GM13976 (cell line): ENCODE results near the gene PARK7.

Experiments
- DNase-seq: peaks from one replicate; pipeline ENCODE4 v3.0.0; 2012; ENCODE audit warnings: low spot score
- CTCF ChIP-seq: IDR thresholded peaks from 2 replicates; pipeline ENCODE4 v1.5.1; 2012; ENCODE audit warnings: borderline replicate concordance, mild to moderate bottlenecking; ENCODE audit not compliant: insufficient read depth; ENCODE audit errors: extremely low read depth, missing control alignments, control extremely low read depth
- in situ Hi-C: fragments of 300-500 bp; cut with MboI; formaldehyde crosslinking; loops from one replicate; pipeline ENCODE4 v1.12.0; 2022; ENCODE audit warnings: low sequenced_read_pairs, mixed read lengths, inconsistent platforms; ENCODE audit not compliant: unreplicated experiment

The PARK7 gene

DNA sequence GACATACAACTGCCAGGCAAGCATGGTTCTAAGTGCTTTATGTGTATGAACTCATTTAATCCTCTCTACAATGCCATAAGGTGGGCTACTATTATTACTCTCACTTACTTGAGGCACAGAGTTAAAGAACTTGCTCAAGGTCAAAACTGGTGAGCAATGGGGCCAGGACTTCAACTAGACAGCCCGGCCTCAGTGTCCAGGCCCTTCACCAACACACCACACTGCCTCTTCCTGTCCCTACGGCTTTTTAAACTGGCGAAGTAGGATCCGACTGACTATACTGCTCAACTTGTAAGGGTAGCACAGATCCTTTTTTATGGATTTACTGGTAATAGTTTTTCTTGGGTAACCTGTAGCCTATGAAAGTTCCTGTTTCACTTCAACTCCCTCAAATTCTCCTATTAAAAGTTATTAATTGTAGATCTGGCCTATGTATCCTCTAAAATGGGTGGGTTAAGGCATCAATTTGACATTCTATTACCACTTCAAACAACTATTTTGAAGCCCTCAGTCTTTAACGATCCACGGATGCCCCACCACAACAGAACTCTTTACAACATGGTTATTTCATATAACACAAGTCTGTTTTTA lies 60.3 kb downstream of the PARK7 start:
- DNase-seq, result no peak
- in situ Hi-C loops, result no loop called here
- no peak for TF ChIP-seq CTCF

DNA sequence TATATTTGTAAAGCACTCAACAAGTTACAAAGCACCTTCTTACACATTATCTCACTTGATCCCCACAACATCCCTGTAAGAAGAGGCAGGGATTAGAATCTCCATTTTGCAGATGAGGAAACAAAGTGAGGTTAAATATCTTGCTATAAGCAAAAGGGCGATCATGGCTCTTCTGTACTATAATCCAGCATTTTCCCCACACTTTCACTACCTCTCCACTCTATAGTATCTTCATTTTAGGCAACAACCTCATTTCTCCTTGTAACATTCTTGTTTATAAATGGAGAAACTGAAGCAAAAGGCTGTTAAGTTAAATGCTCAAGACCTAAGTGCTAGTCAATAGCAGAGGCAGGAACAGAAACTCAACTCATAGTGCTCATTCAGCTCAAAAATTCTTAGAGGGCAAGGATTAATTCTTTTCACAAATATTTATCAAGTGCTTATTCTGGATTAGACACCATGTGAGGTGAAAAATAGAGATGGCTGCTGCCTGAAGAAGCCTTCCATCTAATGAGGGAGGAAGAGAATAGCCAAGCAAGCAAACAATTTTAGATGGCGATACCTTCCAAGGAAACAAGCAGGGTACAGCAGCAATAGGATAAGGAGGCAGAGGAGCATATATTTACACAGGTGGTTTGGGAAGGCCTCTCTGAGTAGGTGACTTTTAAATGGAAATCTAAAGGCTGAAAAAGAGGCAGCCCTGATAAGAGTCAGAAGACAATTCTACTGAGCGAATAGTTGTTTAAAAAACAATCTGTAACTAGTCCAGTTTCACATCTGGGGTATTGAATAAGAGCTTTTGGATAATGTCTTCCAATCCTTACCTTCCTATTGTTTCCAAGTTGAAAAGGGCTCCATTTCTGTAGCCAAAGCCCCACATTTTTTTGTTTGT lies 61.1 kb downstream of the PARK7 start:
- no peak for DNase-seq
- no peak for TF ChIP-seq CTCF
- in situ Hi-C loops, result no loop called here

- DNase-seq, result no peak
- in situ Hi-C loops, result no loop called here
- TF ChIP-seq CTCF, result no peak
Measured at GRCh38 chr1:8023287-8023994, 61.9 kb downstream of the PARK7 start.

DNA sequence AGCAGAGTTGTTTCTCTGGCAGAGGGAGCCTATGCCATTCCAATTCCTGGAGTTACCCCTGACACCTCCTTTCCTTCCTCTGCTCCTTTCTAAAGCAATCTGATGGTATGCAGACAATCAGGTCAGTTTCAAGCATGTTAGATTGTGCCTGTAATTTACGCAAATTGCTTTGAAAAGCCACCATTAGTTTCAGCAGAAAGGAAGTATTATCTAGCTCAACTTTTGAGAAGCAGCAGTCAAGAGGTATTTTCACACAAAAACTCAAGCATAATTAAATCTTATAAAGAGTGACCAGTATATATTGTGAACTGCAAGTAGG lies 62.4 kb downstream of the PARK7 start:
- no peak for TF ChIP-seq CTCF
- in situ Hi-C loops, result no loop called here
- no peak for DNase-seq

DNA sequence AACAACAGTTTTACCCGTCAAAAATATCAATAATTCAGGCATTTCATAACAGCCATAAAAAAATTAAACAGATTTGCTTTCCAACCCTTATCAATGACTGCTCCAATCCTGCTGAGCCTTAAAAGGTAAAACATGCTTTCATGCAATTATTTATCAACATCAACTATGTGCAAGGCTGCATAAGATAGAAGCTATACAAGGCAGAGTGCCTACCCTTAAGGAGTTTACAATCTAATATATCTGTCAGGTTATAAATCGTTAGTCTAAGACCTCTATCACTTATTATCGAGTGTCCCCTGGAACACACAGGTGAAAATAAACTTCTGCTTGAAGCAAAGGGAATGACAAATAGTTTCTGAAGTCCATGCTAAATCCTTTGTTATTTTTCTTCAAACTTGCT lies 62.8 kb downstream of the PARK7 start:
- in situ Hi-C loops, result no loop called here
- no peak for DNase-seq
- TF ChIP-seq CTCF, result no peak

- TF ChIP-seq CTCF, result no peak
- no peak for DNase-seq
- in situ Hi-C loops, result no loop called here
Measured at GRCh38 chr1:8025061-8025670, 63.7 kb downstream of the PARK7 start.
